Esophagus squamous epithelium (tissue), 5 donors: ENCODE results near the gene MED29. TPM values are rescaled to one million over a fixed set of nuclear protein-coding genes. Genes with fewer than 3 reads are reported as not detected.

Source experiments
- DNase-seq: peaks from one replicate; lab custom pipeline; 2025; lab: John Stamatoyannopoulos, UW
- H3K27ac ChIP-seq, 4 donors: fragments of 200-600 bp; sonication (generic); one replicate each; pipeline ENCODE4 v1.5.1; 2016 to 2019; ENCODE audit warnings: mild to moderate bottlenecking in 1 of 4
- H3K27me3 ChIP-seq, 4 donors: fragments of 200-600 bp; sonication (generic); 1 replicate in 3 of 4; 2 replicates in 1 of 4; pipeline versions ENCODE4 v1.5.1 to v1.6.0; 2017 to 2021; ENCODE audit warnings: antibody characterized with exemption in 1 of 4
- H3K36me3 ChIP-seq, 3 donors: fragments of 200-600 bp; sonication (generic); one replicate each; pipeline ENCODE4 v1.5.1; 2016 to 2019
- H3K4me1 ChIP-seq, 3 donors: fragments of 200-600 bp; sonication (generic); one replicate each; pipeline ENCODE4 v1.5.1; 2017 to 2019
- H3K4me3 ChIP-seq, 4 donors: fragments of 200-600 bp; sonication (generic); 1 replicate in 3 of 4; 2 replicates in 1 of 4; pipeline ENCODE4 v1.5.1; 2016 to 2019; ENCODE audit warnings: mild to moderate bottlenecking in 2 of 4, moderate library complexity in 1 of 4
- H3K9me3 ChIP-seq, 3 donors: fragments of 200-600 bp; sonication (generic); one replicate each; pipeline ENCODE4 v1.5.1; 2016 to 2019
- CTCF ChIP-seq, 6 experiments: fragments of 450-650 bp in 4 of 6; fragments of 200-600 bp in 2 of 6; sonication (generic) in 2 of 6; IDR thresholded peaks; one replicate each; pipeline ENCODE4 v1.5.1; 2016 to 2019; ENCODE audit warnings: antibody characterized with exemption in 6 of 6, mild to moderate bottlenecking in 4 of 6, moderate library complexity in 4 of 6
- POLR2A ChIP-seq, 4 donors: fragments of 450-650 bp; IDR thresholded peaks; one replicate each; pipeline ENCODE4 v1.6.1; 2017; ENCODE audit warnings: antibody characterized with exemption in 4 of 4, mild to moderate bottlenecking in 4 of 4, moderate library complexity in 3 of 4
- WGBS, 2 donors: methylation state at CpG; one replicate each; pipeline ENCODE4 v1.1.5; 2018; 5-methylcytosine and 5-hydroxymethylcytosine counted together
- intact Hi-C: fragments of 100-400 bp; cut with DNase I; formaldehyde crosslinking; loops from one replicate; pipeline ENCODE4 v1.15.0; 2022
- total RNA-seq, 4 donors: library from RNA; depleted of rRNA; stranded (reverse); fragments of >200 nt; gene quantifications; one replicate each; pipeline ENCODE4 v1.1.0, GENCODE V29; 2016
- donor health status: DM: yes; HTN: yes; CAD: no.

The MED29 gene
- total RNA-seq, 4 donors from 2014 or later: 11.8 to 20.1 (median 16.5) TPM

GRCh38 chr19:39388657-39389056 is 2.5 kb upstream of the MED29 start:
- Histone ChIP-seq H3K27me3 (no peaks in the 10 kb centered on the region), H3K9me3 (no peaks in the 10 kb centered on the region), H3K4me3 (no peak overlapping the region), H3K27ac (peak overlapping the region in 1 of 4 donors; percentile 99), H3K4me1 (peaks cover 17 to 40% (median 21%) of the 10 kb centered on the region in 3 donors), H3K36me3 (peaks cover 8 to 72% (median 23%) of the 10 kb centered on the region in 3 donors)
- DNase-seq: no peak
- WGBS, 2 donors: 70 to 82% methylated on average over 5 of the region's 5 CpGs
- intact Hi-C loops: no loop called here
- TF ChIP-seq CTCF (IDR thresholded peaks at IDR 0.05) (no peak), POLR2A (IDR thresholded peaks at IDR 0.05) (no peak)

GRCh38 chr19:39389631-39390414 is 1.4 kb upstream of the MED29 start:
- intact Hi-C loops: loop anchor here (5.0 kb wide), 1 partner anchor 48 kb away; the partner anchor contains the start of gene SAMD4B
- peaks cover 8 to 71% (median 27%) of the 10 kb centered on the region in 3 donors for H3K36me3 ChIP-seq
- H3K27me3 ChIP-seq: no peaks in the 10 kb centered on the region
- peak overlapping the region; percentile 99 to 100 (median 100) for H3K27ac ChIP-seq
- peak overlapping the region; percentile 85 to 100 (median 90) for H3K4me3 ChIP-seq
- whole genome bisulfite sequencing, 2 donors: 45 to 63% methylated on average over 4 to 10 of the region's 13 CpGs
- no peak for DNase-seq
- TF ChIP-seq CTCF (IDR thresholded peaks at IDR 0.05) (no peak), POLR2A (IDR thresholded peaks at IDR 0.05) (no peak)
- H3K4me1 ChIP-seq: peaks cover 17 to 45% (median 21%) of the 10 kb centered on the region in 3 donors
- H3K9me3 ChIP-seq: no peaks in the 10 kb centered on the region

GRCh38 chr19:39390451-39390750 is 777 bp upstream of the MED29 start:
- intact Hi-C loops: loop anchor here (5.0 kb wide), 1 partner anchor 48 kb away; the partner anchor contains the start of gene SAMD4B
- Histone ChIP-seq H3K9me3 (no peaks in the 10 kb centered on the region), H3K4me3 (peak overlapping the region; percentile 85 to 100 (median 90)), H3K4me1 (peaks cover 17 to 45% (median 21%) of the 10 kb centered on the region in 3 donors), H3K36me3 (peaks cover 8 to 71% (median 33%) of the 10 kb centered on the region in 3 donors), H3K27me3 (no peaks in the 10 kb centered on the region), H3K27ac (peak overlapping the region; percentile 99 to 100 (median 100))
- no peak for DNase-seq
- TF ChIP-seq POLR2A (IDR thresholded peaks at IDR 0.05) (no peak), CTCF (IDR thresholded peaks at IDR 0.05) (no peak)
- WGBS, 2 donors: 4% methylated on average over 3 of the region's 10 CpGs; no CpG with 5 or more reads in 1 of the 2 donors

- intact Hi-C loops: no loop called here
- no peak for DNase-seq
Observed at GRCh38 chr19:39397360-39398296, 6.5 kb downstream of the MED29 start.

More at GRCh38 chr19:39397360-39398296, 6.5 kb downstream of the MED29 start:
- Histone ChIP-seq H3K27me3 (no peaks in the 10 kb centered on the region), H3K27ac (peak overlapping the region; percentile 96 to 99 (median 98)), H3K36me3 (peaks cover 0 to 47% (median 13%) of the 10 kb centered on the region in 3 donors), H3K4me1 (peaks cover 41 to 69% (median 43%) of the 10 kb centered on the region in 3 donors), H3K9me3 (no peaks in the 10 kb centered on the region), H3K4me3 (peak overlapping the region in 3 of 4 donors; percentile 11 to 44 (median 26))
- no peak for TF ChIP-seq POLR2A (IDR thresholded peaks at IDR 0.05)
- TF ChIP-seq CTCF (IDR thresholded peaks at IDR 0.05): peak; percentile 97 to 99 (median 98)
- WGBS, 2 donors: 0% methylated on average over 5 of the region's 17 CpGs
